Karpas-422 (cell line): ENCODE measurements around the gene CUL7. TPM values are rescaled to one million over a fixed set of nuclear protein-coding genes. Genes with fewer than 3 reads are reported as not detected.

Experiments used
- DNase-seq: peaks from one replicate; pipeline ENCODE4 v3.0.0-alpha.2; 2015
- H2AFZ ChIP-seq: fragments of 200-600 bp; sonication (generic); 2 replicates; pipeline ENCODE4 v1.6.1; 2014; ENCODE audit warnings: antibody characterized with exemption, low read length, mixed read lengths
- H3K27ac ChIP-seq: fragments of 200-600 bp; sonication (generic); 2 replicates; pipeline ENCODE4 v1.5.1; 2014; ENCODE audit warnings: mild to moderate bottlenecking, low read length, moderate library complexity
- H3K27me3 ChIP-seq: fragments of 200-600 bp; sonication (generic); 2 replicates; pipeline ENCODE4 v1.6.1; 2014; ENCODE audit warnings: low read length, mixed read lengths
- H3K36me3 ChIP-seq: fragments of 200-600 bp; sonication (generic); 2 replicates; pipeline ENCODE4 v1.6.1; 2014; ENCODE audit warnings: low read length, mixed read lengths; ENCODE audit not compliant: insufficient read depth
- H3K4me1 ChIP-seq: fragments of 200-600 bp; sonication (generic); 2 replicates; pipeline ENCODE4 v1.6.1; 2014; ENCODE audit warnings: mild to moderate bottlenecking, low read length, mixed read lengths
- H3K4me2 ChIP-seq: fragments of 200-600 bp; sonication (generic); 2 replicates; pipeline ENCODE4 v1.6.1; 2014; ENCODE audit warnings: low read length, low read depth, mild to moderate bottlenecking; ENCODE audit not compliant: poor library complexity, severe bottlenecking
- H3K4me3 ChIP-seq: fragments of 200-600 bp; sonication (generic); 2 replicates; pipeline ENCODE4 v1.5.1; 2014; ENCODE audit warnings: mild to moderate bottlenecking, antibody characterized with exemption, low read length, mixed read lengths
- H3K79me2 ChIP-seq: fragments of 200-600 bp; sonication (generic); 2 replicates; pipeline ENCODE4 v1.6.1; 2014; ENCODE audit warnings: mild to moderate bottlenecking, low read length, mixed read lengths
- H3K9ac ChIP-seq: fragments of 200-600 bp; sonication (generic); 2 replicates; pipeline ENCODE4 v1.6.0; 2014; ENCODE audit warnings: low read length
- H3K9me2 ChIP-seq: fragments of 200-600 bp; sonication (generic), shearing (Covaris generic); replicated peaks from 2 replicates; pipeline ENCODE4 v1.6.0; 2014; ENCODE audit warnings: mild to moderate bottlenecking, low read length, moderate library complexity; ENCODE audit not compliant: insufficient read depth
- H3K9me3 ChIP-seq: fragments of 300-700, 200-600 bp; sonication (generic); 2 replicates; pipeline ENCODE4 v1.6.1; 2014; ENCODE audit warnings: low read length, mixed read lengths
- H4K20me1 ChIP-seq: fragments of 200-600 bp; sonication (generic); 2 replicates; pipeline ENCODE4 v1.6.1; 2014; ENCODE audit warnings: mild to moderate bottlenecking, antibody characterized with exemption, low read length, low read depth; ENCODE audit not compliant: insufficient read depth
- total RNA-seq: library from RNA; depleted of rRNA; stranded (reverse); fragments of >200 nt; shearing (Covaris generic); gene quantifications from 2 replicates; pipeline ENCODE4 v1.2.3, GENCODE V29; 2014; ENCODE audit warnings: low replicate concordance

The CUL7 gene
- total RNA-seq, 1 experiment from 2014 or later, result 20.2 TPM

DNA sequence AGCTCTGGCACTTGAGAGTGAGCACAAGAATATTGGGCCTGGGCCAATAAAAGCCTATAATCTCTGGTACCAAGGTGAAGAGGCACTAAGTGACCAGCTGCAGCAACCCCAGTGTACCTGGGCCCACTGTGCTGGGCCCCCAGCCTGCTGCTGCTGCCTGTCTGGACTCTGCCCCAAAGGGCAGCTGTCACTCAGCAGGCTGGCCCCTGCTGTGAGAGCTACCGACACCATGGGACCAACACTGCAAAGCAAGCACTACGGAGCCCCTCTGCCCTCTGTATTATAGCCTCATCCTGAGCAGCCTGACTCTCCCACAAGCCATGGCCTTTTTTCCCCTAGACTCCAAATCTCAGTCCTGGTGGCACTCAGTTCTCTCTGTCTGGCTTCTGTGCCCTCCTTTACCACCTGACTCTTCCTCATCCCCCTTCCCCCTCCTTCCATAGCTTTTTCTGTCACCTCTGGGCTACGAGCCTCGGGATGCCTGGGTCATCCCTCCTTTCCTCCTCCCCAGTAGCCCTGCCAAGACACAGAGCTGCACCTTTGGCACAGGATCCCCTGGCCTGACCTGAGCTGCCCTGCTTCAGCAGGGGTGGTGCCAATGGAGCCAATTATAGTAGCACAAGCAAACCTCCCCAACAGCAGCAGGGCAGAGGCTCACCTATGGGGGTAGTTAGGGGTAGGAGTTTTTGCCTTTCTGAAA, 18.0 kb downstream of the CUL7 start:
- no peak overlapping the region for H2AFZ ChIP-seq
- DNase-seq, result no peak
- H3K4me3 ChIP-seq, result no peak overlapping the region
- H3K36me3 ChIP-seq, result peaks cover 8% of the 10 kb centered on the region; the same call in 1 of the 2 replicates
- no peak overlapping the region for H3K9ac ChIP-seq
- no peaks in the 10 kb centered on the region for H3K9me2 ChIP-seq
- H3K79me2 ChIP-seq, result no peaks in the 10 kb centered on the region
- H3K4me2 ChIP-seq, result no peak overlapping the region
- no peaks in the 10 kb centered on the region for H4K20me1 ChIP-seq
- H3K27me3 ChIP-seq, result no peaks in the 10 kb centered on the region
- H3K27ac ChIP-seq, result no peak overlapping the region
- no peaks in the 10 kb centered on the region for H3K4me1 ChIP-seq
- H3K9me3 ChIP-seq, result no peaks in the 10 kb centered on the region

DNA sequence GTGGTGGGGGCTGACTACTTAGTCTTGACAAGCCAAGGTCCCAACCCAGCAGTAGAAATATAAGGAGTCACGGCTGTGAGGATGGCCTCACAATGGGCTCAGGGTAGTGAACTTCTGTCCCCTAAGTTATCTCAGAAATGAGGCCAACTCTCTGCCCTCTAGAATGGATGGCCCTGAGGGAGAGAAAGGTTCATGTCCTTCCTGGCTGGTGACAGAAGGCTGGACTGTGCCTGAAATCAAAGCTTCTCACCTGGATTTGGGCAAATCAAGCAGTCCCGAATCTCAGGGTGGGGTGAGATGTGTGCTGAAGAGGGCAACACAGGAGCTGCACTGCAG, 19.5 kb downstream of the CUL7 start:
- H3K4me1 ChIP-seq, result no peaks in the 10 kb centered on the region
- no peaks in the 10 kb centered on the region for H3K9me3 ChIP-seq
- no peak overlapping the region for H2AFZ ChIP-seq
- H3K9ac ChIP-seq, result no peak overlapping the region
- no peaks in the 10 kb centered on the region for H3K27me3 ChIP-seq
- no peak overlapping the region for H3K4me3 ChIP-seq
- no peak for DNase-seq
- no peaks in the 10 kb centered on the region for H3K9me2 ChIP-seq
- no peak overlapping the region for H3K27ac ChIP-seq
- no peaks in the 10 kb centered on the region for H3K79me2 ChIP-seq
- no peak overlapping the region for H3K4me2 ChIP-seq
- no peaks in the 10 kb centered on the region for H4K20me1 ChIP-seq
- peaks cover 18% of the 10 kb centered on the region for H3K36me3 ChIP-seq

DNA sequence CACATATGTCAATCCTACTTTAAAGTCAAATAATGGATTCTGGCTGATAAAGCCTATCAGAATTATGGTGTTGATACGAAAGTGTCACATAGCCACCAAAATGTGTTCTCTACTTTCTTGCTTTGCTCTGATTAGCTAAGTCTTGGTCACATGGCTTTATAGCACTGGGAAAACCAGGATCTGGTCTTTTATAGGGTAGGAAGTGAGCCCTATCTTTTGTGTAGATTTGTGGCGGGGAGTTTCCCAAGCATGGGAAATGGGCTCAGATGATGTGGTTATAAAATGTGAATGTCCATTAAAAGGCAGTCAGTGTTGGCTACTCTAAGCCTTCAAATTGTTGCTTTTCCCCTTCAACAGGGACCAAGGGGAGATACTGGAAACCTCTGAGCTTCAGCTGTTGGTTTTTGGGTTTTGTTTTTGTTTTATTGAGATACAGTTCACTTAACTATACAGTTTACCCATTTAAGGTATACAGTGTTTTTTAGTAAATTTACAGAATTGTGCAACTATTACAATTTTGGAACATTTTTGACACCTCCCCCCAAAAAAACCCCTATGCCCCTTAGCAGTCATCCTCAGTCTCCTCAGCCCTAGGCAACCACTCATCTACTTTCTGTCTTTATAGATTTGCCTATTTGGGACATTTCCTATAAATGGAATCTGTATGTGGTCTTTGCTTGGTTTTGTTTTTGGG, 20.0 kb downstream of the CUL7 start:
- Histone ChIP-seq H3K27ac (no peak overlapping the region), H3K9ac (no peak overlapping the region), H3K4me3 (no peak overlapping the region), H4K20me1 (no peaks in the 10 kb centered on the region), H3K9me2 (no peaks in the 10 kb centered on the region), H2AFZ (no peak overlapping the region), H3K79me2 (no peaks in the 10 kb centered on the region), H3K27me3 (no peaks in the 10 kb centered on the region), H3K4me2 (no peak overlapping the region), H3K9me3 (no peaks in the 10 kb centered on the region), H3K36me3 (peaks cover 23% of the 10 kb centered on the region), H3K4me1 (no peaks in the 10 kb centered on the region)
- no peak for DNase-seq

DNA sequence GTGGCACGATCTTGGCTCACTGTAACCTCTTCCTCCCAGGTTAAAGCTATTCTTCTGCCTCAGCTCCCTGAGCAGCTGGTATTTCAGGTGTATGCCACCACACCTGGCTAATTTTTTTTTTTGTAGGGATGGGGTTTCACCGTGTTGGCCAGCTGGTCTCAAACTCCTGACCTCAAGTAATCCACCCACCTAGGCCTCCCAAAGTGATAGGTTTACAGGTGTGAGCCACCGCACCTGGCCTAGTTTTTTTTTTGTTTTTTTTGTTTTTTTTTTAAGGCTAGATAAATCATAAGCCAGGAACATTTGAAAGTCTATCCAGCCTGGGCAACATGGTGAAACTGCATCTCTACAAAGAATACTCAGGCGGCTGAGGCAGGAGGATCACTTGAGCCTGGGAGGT, 21.3 kb downstream of the CUL7 start:
- no peaks in the 10 kb centered on the region for H3K27me3 ChIP-seq
- no peak overlapping the region for H3K9ac ChIP-seq
- H2AFZ ChIP-seq, result no peak overlapping the region
- H3K9me2 ChIP-seq, result no peaks in the 10 kb centered on the region
- H3K9me3 ChIP-seq, result no peaks in the 10 kb centered on the region
- H3K27ac ChIP-seq, result no peak overlapping the region
- no peak for DNase-seq
- H3K4me1 ChIP-seq, result no peaks in the 10 kb centered on the region
- no peaks in the 10 kb centered on the region for H3K79me2 ChIP-seq
- no peak overlapping the region for H3K4me2 ChIP-seq
- no peak overlapping the region for H3K4me3 ChIP-seq
- peaks cover 27% of the 10 kb centered on the region for H3K36me3 ChIP-seq
- no peaks in the 10 kb centered on the region for H4K20me1 ChIP-seq

DNA sequence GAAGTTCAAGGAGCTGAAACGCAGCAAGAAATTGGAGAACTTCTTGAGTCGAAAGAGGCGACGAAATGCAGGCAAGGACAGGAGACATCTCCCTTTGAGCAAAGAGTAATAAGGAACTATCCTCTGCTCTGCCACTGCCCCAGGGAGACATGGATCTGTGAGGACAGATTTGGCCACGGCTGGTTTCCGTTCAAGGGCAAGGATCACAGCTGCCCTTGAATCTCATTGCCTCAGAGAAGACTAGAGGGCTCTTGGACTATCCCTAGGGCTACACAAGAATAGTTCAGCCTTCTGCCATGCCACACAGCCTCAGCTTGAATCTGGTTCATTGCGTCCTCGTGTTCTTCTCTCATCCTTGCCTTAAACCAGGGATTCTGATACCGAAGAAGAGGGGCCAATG, 24.5 kb downstream of the CUL7 start:
- Histone ChIP-seq H4K20me1 (peaks cover under 1% of the 10 kb centered on the region; the same call in 1 of the 2 replicates), H3K27ac (no peak overlapping the region), H3K9ac (no peak overlapping the region), H3K9me3 (no peaks in the 10 kb centered on the region), H3K9me2 (no peaks in the 10 kb centered on the region), H3K4me2 (no peak overlapping the region), H3K36me3 (peaks cover 51% of the 10 kb centered on the region), H3K27me3 (no peaks in the 10 kb centered on the region), H3K79me2 (peaks cover 9% of the 10 kb centered on the region; the same call in 1 of the 2 replicates), H2AFZ (no peak overlapping the region), H3K4me1 (no peaks in the 10 kb centered on the region), H3K4me3 (no peak overlapping the region)
- DNase-seq, result no peak

DNA sequence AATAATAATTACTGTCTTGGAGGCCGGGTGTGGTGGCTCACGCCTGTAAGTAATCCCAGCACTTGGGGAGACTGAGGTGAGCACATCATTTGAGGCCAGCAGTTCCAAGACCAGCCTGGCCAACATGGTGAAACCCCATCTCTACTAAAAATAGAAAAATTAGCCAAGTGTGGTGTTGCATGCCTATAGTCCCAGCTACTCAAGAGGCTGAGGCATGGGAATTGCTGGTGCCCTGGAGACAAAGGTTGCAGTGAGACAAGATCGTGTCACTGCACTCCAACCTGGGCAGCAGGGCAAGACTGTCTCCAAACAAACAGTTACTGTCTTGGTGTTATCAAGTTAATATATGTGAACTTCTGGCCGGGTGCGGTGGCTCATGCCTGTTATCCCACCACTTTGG, 27.3 kb downstream of the CUL7 start:
- Histone ChIP-seq H4K20me1 (peaks cover 6% of the 10 kb centered on the region; the same call in 1 of the 2 replicates), H3K4me3 (no peak overlapping the region), H3K27ac (no peak overlapping the region), H2AFZ (no peak overlapping the region), H3K4me2 (no peak overlapping the region), H3K9ac (no peak overlapping the region), H3K27me3 (no peaks in the 10 kb centered on the region), H3K9me3 (no peaks in the 10 kb centered on the region), H3K9me2 (no peaks in the 10 kb centered on the region), H3K4me1 (peaks cover 12% of the 10 kb centered on the region), H3K79me2 (peaks cover 34% of the 10 kb centered on the region), H3K36me3 (peaks cover 46% of the 10 kb centered on the region)
- DNase-seq, result no peak

DNA sequence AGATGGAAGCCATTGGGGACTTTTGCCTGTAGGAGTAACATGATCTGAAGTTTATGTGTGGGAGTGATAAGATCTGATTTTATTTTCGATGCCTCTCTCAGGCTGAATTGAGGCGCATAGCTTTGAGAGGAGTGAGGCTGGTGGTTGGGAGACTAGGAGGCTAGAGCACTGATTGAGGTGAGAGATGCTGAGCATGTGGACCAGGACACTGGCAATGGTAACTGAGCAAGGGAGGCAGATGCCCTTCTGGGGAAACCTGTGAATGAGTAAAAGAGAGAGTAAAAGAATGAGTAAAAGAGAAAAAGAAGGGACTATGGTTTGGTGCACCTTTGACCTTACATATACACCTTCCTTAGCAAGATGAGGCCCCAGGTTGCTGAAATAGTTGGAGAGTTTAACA, 29.2 kb downstream of the CUL7 start:
- no peaks in the 10 kb centered on the region for H3K9me2 ChIP-seq
- H3K79me2 ChIP-seq, result peaks cover 34% of the 10 kb centered on the region
- H2AFZ ChIP-seq, result no peak overlapping the region
- H3K27ac ChIP-seq, result no peak overlapping the region
- H3K4me1 ChIP-seq, result peaks cover 20% of the 10 kb centered on the region
- H3K36me3 ChIP-seq, result peaks cover 39% of the 10 kb centered on the region
- H3K4me2 ChIP-seq, result no peak overlapping the region
- DNase-seq, result no peak
- no peaks in the 10 kb centered on the region for H3K27me3 ChIP-seq
- H3K4me3 ChIP-seq, result no peak overlapping the region
- no peaks in the 10 kb centered on the region for H3K9me3 ChIP-seq
- peaks cover 6% of the 10 kb centered on the region; the same call in 1 of the 2 replicates for H4K20me1 ChIP-seq
- no peak overlapping the region for H3K9ac ChIP-seq

DNA sequence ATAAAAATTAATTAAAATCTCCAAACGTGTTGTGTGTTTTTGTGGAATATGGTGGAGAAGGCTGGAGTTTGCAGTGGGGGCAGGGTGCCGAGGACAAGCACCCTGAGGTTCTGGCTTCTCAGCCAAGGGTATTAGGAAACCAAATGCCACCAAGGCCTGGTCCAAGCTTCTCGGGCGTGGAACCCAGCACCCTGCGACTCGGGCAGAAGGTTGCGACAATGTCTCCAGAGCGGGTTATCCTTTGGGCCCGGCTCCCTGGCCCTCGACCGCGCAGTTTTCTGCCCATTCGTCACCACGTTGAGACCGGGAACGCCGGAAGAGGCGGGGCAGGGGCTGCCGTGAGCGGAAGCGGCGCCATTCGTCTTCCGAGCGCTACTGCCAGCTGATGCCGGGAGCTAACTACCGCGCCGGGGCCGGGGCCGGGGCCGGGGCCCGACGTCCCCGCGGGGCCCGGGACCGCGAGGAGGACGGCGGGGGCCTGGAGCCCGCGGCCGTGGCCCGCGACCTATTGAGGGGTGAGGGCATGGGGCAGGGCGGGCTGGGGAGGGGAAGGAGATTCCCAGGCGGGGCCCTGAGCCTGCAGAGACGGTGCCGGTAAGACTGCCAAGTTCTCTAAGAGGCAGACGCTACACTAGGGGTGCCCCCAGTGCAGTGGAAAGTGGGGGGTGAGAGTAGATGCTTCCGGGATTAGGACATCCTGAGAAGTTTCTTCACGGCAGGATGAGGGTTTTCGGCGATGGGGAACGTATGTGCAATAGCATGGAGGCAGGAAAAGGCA, 32.2 kb downstream of the CUL7 start, which contains the start of gene RRP36:
Gene RRP36, plus strand, starts transcription at position 354 of the 778 bp plus-strand sequence. Its CDS starts 32 bp downstream, at position 386.
- no peaks in the 10 kb centered on the region for H3K9me2 ChIP-seq
- H3K9ac ChIP-seq, result peak within 1 kb of the TSS; percentile 99
- H4K20me1 ChIP-seq, result peaks cover 6% of the 10 kb centered on the region; the same call in 1 of the 2 replicates
- H3K27ac ChIP-seq, result peak within 1 kb of the TSS; percentile 89
- H3K4me1 ChIP-seq, result peaks cover 20% of the 10 kb centered on the region
- peak; percentile 92 for DNase-seq
- H3K9me3 ChIP-seq, result no peaks in the 10 kb centered on the region
- H3K4me3 ChIP-seq, result peak within 1 kb of the TSS; percentile 99
- peak within 1 kb of the TSS; percentile 93 for H3K4me2 ChIP-seq
- no peaks in the 10 kb centered on the region for H3K27me3 ChIP-seq
- peaks cover 40% of the 10 kb centered on the region for H3K79me2 ChIP-seq
- peaks cover 20% of the 10 kb centered on the region for H3K36me3 ChIP-seq
- H2AFZ ChIP-seq, result no peak within 1 kb of the TSS
